Putamen (tissue), 1 donor: Measurements from ENCODE around the gene RAB11FIP4.
A peak's percentile ranks its signal among the peaks of the same experiment; 100 is the strongest.

Source experiments
- DNase-seq: peaks from one replicate; pipeline ENCODE4 v3.0.0-alpha.2; 2016; ENCODE audit warnings: low spot score

The RAB11FIP4 gene

DNA sequence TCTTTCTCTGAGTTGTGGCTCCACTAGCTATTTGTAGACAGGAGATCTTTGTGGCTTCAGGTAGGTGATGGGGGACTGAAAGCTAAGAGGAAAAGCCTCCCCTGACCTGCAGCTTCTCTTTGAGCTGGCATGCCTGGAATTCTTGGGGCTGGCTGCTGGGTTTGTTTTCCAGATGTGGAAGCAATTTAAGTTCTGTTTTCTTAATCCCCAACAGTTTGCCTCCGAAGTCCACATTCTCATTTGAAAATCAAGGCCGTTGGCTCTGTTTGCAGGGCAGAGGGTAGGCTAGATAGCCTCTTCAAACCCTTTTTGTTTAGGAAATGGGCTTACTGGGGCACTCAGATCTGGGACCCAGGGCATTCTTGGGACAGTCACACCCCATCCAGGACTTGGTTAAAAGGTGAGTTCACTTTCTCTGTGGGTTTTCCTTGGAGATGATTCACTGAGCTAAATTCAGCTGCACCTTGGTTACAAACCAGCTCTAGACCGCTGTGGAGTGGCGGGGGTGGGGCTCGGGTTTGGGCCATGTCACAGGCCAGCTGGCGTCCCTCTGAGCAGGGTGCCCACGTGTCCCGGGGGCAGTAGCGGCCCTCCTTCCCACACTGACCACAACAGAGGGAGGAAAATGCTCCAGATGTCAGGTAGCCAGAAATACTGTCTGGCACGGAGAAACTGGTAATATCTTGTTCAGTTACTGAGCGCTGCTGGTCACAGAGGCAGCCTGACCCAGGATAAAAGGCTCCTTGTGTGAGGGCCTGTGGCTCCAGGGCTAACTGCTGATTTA is 108.5 kb downstream of the RAB11FIP4 start:
- peak; percentile 75 for DNase-seq

DNA sequence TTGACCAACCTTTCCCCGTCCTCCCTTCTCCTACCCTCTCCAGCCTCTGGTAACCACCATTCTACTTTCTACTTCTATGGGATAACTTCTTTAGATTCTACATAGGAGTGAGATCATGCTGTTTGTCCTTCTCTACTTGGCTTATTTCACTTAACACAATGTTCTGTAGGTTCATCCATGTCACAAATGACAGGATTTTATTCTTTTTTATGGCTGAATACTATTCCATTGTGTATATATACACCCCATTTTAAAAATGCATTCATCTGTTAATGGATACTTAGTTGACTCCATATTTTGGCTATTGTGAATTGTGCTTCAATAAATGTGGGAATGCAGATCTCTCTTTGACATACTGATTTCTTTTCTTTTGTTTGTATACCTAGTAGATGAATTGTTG is 115.0 kb downstream of the RAB11FIP4 start:
- no peak for DNase-seq

DNA sequence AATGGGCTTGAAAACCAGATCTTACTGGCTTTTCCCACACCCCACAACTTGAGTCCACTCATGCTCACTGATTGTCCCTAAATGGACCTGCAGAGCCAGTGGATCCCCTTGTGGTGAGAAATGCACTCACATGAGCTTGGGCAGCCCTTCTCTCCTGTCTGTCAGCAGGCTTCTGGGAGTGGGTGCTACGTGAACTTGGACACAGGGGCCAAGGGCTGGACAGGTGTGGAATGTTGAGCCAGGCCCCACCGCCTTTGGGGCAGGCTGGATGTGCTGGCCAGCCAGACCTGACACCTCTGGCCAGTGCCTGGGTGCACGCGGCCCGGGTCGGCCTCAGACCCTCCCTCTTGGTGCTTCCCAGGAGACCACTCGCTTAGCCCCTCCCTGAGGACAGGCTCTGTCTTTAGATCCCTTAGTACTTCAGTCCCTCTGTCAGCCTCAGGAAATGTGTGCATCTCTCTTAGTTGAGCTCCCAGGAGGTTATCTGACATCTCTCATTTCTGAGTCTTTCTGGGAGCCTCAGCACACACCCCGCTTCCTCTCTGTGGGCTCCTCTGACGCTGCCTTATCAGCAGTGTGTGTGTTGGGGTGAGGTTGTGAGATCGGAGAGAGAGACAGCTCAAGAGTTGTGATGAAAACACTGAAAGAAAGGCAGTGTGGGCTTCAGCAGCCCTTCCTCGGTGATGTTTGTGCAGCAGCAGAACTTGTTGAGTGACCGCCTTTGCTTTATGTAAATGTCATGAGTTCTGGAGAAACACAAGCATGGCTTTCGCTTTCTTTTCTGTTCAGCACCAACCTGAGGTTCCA is 117.0 kb downstream of the RAB11FIP4 start:
- no peak for DNase-seq

DNA sequence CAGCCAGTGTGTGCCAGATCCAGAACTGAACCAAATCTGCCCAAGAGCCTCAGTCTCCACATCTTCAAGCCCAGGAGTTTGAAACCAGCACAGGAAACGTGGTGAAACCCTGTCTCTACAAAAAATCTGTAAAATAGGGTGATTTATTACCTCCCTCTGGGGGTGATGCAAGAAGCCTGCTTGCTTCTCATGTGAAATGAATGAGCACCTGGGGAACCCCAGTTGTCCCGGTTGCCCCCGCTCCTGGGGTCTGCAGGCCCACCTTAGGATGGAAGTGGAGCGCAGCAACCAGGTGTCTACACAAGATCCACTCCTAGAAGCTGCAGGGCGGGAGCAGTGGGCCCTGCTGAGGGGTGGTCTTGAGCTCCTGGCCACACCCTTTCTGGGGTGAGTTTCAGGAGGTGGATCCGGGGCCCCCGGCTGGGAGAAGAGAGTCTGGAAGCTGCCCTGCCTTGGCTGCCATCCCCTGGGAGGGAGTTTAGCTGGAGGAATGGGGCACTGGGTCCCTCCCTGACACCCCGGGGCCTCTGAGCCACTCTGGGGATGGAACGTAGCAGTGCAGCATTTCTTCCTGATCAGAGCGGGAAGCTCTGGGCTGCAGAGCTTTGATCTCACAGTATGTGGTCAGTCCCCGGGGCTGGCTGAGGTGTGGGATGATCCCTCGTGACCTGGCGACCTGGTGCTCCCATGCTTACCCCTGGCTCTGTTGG is 117.8 kb downstream of the RAB11FIP4 start:
- no peak for DNase-seq

DNA sequence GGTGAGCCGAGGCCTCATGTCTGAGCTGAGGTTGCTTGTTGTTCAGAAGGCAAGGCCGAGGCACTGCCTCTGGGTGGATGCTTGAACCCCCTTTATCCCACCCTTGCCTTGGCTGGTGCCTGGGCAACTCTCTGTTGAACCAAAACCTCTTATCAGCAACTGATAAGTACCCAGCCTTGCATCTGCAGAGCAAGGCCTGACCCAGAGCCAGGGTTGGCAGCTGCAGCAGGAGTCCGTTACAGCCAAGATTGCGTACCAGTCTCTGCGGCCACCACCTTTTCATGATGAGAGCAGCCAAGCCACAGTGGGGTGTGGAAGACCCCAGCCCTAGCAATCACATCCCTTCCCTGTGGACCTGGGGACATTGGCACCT is 118.3 kb downstream of the RAB11FIP4 start:
- no peak for DNase-seq

DNA sequence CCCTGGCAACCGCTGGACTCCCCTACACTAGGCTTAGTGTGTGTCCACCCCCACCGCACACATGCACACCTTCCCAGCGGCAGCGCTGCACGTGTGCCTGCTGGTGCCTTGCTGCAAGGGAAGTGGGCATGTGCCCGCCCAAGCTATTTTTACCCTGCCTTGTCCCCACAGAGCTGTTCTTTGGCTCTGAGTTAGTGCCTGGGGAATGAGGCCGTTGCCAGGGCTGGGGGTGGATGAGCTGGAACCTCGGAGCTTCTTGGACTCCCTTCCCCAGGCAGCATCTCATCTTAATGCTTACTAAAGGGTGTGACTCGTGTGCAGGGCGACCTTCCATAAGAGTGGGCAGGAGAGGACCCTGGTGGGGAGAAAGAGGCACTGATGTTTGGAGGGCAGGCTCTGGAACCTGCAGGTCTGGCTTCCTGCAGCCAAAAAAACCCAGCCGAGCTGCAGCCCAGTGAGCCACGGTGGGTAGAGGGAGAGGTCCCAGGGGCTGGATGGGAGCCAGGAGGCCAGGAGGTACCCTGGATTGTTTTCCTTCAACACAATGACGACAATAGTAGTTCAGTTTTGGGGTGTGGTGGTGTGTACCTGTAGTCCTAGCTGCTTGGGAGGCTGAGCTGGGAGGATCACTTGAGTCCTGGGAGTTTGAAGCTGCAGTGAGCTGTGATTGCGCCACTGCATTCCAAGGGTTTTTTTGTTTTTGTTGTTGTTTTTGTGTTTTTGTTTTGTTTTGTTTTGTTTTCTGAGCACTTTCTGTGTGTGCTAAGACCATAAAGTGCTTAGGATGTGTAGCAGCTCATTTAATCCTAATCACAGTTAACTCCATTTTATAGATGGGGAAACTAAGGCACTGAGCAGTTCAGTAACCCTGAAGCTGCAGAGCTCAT is 119.1 kb downstream of the RAB11FIP4 start:
- no peak for DNase-seq

DNA sequence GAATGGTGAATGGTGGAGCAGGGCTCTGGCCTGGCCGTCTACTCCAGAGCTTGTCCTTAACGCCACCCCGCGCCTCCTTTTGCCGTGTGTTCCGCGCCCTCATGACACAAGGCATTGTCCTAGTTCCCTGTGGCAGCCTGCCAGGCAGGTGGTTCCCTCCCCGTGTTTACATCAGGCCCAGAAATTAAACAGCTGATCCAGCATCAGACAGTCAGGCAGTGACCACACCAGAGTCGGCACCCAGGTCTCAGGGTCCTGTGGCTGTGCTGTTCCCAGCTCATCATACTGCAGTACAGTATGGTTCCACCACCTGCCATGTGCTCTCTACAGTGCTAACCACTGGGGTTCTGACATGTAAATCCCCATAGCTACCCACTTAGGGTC is 119.7 kb downstream of the RAB11FIP4 start:
- DNase-seq = no peak

DNA sequence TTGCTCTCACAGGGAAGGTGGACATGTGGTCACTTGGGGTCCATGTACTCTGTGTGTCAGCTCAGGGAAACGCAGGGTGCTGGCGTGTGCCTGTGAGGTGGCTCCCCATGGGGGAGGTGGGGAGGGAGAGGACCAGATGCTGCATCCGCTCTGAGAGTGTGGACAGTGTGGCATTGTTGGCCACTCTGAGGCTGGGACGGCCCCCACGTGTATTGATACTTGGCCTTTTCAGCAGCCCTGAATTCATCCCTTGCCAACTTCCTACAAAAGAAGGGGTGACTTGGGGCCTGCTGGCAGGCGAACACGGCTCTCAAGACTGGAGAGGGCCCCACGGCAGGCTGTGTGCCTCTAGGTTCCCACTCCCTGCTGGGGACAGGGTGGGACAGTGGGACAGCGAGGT is 120.1 kb downstream of the RAB11FIP4 start:
- peak; percentile 80 for DNase-seq

DNA sequence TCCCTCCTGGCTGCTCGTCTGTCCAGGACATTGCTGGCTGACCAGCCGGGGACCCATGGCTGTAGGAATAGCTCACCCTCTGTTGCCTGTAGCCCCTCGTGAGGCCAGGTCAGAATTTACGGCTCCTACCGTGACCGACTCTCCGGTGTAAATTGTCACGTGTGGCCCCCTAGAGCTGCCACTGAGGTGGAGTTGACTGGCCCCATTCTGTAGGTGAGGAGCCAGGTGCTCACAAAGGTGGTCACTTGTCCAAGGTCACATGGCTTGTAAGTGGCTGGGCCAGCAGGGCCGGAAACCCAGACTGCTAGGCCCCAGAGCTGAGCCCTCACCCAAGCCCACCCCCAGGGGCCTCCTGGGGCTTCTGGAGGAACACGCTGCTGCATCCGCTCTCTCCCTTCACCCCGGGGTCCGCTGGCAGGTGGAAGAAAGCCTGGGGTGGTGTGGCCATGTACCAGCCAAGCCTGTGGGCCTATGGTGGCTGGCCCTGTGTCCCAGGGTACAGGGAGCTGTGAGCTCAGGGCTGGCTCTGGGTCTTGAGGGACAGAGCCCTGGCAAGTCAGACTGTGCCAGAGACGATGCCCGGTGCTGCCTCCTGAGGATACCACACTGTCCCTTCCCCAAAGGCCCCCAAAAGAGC is 120.7 kb downstream of the RAB11FIP4 start:
- no peak for DNase-seq

DNA sequence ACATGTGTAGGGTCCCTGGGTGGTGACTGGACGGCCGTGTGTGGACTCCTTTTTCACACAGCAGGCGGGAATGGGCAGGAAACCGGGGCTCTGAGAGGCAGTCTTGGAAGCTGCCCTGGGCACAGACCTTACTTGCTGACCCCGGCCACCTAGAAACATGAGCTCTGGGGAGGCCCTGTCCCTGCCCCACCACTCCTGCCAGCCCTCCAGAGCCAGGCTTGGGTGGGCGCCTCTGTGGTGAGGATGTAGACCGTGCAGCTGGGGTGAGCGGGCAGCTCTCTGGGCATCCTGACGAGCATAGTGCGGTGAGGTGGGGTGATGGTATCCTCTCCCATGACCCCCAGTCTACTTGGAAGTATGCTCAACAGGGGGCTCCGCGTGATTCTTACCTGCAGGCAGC is 121.3 kb downstream of the RAB11FIP4 start:
- DNase-seq = no peak

DNA sequence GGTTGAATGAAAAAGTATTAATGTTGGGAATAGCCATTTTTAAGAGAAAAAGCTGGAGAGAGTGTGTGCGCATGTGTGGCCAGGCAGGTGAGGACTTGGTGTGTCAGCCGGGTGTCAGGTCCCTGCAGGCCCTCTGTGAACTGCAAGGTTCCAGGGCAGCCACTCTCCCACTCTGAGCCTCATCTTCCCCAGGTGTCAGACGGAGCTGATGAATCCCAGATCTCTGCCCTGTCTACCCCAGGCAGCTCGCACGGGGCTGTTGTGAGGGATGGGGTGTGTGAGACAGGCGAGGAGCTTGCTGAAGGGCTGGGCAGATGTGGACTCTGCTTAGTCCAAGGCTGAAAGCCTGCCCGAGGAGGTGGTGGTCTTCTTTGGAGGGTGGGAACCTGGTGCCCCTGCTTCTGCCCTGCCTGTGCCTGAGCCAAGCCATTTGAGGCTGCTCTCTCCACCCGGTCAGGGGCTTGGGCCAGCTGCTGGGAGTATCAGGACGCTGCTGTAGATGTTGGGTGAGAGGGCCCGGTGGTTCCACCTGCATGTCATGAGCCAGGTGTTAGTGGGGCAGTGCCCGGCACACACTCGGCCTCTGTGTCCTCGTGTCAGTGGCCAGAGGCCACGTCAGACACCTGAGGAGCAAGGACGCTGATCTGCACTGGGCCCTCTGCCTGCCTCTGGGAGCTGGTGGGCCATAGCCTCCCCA is 122.4 kb downstream of the RAB11FIP4 start:
- DNase-seq = no peak

DNA sequence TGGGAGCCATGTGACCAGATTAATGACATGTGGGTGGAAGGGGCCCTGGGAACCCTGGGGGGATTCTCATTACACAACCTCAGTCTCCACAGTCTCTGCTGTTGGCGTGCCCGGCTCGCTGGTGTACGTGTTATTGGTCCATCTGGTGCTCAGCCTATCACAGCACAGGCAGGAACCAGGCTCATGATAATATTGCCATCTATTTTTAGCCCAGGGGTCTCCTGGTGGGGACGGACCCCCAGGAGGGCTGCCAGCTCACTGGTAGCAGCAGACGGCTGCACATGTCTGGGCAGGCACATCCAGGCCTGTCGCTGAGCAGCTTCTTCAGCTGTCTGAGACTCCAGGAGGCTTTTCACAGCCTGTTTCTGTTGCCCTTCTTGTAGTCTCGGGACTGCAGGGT is 123.8 kb downstream of the RAB11FIP4 start:
- DNase-seq = no peak

DNA sequence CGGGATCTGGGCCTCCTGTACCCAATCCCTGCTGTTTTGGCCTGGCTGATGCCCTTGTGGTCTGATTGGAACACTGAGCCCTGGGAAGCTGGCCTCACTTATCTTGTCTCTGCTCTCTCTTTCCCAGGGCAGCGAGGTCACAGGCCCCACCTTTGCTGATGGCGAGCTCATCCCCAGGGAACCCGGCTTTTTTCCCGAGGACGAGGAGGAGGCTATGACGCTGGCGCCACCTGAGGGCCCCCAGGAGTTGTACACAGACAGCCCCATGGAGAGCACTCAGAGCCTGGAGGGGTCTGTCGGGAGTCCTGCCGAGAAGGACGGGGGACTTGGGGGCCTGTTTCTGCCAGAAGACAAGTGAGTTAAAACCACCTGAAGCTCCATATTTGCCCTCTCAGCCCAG is 126.0 kb downstream of the RAB11FIP4 start:
- no peak for DNase-seq

DNA sequence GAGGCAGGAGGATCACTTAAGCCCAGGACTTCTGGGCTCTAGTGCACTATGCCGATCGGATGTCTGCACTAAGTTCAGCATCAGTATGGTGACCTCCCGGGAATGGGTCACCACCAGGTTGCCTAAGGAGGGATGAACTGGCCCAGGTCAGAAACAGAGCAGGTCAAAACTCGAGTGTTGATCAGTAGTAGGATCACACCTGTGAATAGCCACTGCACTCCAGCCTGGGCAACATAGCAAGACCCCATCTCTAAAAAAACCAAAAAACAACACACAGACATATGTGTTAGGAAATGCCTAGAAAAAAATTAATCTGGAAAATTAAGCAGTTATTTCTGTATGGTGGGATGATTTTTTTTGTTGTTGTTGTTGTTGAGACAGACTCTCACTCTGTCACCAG is 127.0 kb downstream of the RAB11FIP4 start:
- DNase-seq = no peak

DNA sequence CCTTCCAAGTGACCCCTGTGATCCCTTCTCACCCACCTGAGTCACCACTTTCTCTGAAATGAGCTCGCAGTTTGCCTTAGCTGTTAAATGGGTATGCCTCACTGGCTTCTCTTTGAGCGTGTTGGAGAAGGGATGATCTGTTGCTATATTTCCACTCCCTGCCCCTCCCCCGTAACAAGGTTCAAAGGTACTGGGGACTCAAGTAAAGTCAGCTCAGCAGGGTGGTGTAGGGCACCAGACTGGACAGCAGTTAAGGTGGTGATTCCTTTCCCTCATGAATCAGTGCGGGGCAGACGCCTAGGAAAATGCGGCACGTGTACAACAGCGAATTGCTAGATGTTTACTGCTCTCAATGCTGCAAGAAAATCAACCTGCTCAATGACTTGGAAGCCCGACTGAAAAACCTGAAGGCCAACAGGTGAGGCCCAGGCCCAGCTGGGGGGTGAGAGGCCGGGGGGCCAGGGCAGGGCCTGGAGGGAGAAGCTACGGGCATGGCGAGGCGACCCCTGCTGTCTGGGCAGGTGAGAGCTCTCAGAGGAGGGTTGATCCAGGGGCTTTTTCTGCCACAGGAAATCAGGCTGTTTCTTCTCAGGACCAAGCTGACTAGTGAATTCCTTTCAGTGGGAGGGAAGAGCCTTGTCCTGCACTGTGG is 130.3 kb downstream of the RAB11FIP4 start:
- no peak for DNase-seq

DNA sequence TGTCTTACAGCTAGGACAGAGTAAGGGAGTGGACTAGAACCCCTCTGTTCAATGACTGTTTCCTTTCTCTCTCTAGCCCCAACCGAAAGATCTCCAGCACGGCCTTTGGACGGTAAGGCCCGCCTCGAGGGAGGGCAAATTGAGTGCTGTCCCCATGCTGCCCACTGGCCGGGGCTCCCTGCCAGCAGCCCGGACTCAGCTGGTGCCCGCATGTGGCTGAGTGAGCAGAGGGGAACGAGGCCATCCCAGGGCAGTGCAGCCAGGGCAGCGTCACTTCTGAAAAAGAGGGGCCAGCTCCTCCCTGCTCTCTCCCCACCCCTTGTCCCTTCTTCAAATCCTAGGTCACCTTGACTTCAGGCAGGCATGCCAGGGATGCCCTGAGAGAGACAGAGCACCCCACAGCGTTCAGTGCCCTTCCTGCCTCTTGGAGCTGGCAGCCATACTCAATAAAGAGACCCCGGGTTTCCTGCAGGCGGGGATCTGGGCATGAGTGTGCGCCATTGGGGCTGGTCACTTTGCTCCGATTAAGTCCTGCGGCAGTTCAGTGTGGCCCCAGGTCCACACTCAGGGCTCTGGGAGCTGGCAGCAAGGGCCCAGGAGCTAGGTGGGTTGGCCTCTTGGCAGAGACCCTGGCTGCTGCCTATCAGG is 130.9 kb downstream of the RAB11FIP4 start:
- DNase-seq = no peak

DNA sequence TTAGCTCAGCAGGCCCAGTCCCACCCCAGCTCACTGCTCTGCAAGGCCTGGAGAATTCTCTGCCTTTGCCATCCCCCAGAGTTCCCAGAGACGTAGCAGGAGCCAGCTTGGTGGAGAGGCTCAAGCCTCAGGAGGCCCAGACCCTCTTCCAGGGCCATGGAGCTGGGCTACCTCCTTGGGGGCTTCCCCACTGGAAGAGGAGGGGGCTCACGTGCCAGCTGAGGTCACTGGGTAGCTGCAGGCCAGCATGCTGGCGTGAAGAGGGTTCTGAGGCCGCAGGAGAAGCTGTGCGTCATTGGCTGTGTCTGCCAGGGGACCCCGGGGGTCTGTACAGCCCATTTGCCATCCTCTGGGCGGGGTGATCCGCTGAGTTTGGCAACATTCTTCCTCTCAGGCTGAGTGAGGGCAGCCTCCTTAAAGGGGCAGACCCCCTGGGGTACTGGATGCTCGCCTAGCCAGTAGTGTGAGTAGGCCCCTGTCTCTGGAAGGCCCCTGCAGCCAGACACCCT is 131.6 kb downstream of the RAB11FIP4 start:
- no peak for DNase-seq

DNA sequence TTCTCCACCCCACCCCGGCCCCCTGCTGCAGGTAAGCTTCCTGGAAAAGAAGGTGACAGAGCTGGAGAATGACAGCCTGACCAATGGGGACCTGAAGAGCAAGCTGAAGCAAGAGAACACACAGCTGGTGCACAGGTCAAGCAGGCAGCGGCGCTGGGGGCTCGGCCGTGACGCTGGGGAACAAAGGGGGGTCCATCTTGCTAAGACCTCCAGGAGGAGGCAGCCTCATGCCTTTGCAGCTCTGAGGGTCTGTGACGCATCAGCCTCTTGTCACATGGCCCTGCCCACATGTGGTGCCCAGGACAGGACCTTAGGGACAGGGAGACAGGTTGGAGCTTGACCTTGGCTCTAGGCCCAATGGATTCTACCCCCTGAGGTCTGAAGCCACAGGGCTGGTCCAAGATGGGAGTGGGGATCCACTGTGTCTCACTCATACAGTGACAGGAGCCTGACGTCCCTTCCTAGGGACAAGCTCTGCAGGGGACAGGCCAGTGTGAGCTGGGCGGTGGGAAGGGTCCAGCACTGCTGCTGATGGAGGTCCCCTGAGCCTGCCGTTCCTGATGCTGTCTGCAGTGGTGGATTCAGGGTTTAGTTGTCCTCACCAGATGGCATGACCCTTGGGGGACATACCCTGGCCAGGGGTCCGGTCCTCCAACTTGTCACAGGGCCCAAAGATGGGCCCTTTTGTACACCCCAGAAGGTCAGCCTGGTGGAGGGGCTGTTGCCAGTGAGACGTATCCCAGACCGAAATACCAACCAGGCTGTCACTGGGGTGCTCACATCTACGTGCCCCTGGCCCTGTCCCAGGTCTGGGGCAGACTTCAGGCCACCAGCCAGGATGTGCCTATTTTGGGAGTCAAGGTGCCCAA is 132.6 kb downstream of the RAB11FIP4 start:
- DNase-seq = no peak
